ENCODE data around the gene KCNK10. TPM values are rescaled to one million over a fixed set of nuclear protein-coding genes. Genes with fewer than 3 reads are reported as not detected.
A peak's percentile ranks its signal among the peaks of the same experiment; 100 is the strongest.

KCNK10 gene
- polyA plus RNA-seq, 1 donor: 4.5 TPM

- H3K4me3 ChIP-seq (ENCODE audit: low read length): no peak overlapping the region
- peak in 1 of 2 donors; percentile 18 for DNase-seq
- no peaks in the 10 kb centered on the region for H3K4me1 ChIP-seq (ENCODE audit: control insufficient read depth, insufficient read depth, low read length)
- peaks cover 3% of the 10 kb centered on the region for H3K9me3 ChIP-seq (ENCODE audit: control insufficient read depth, low read depth, low read length)
- no peaks in the 10 kb centered on the region for H3K36me3 ChIP-seq (ENCODE audit: control insufficient read depth, insufficient read depth, low read length)
- 86% methylated on average over 1 of the region's 5 CpGs for WGBS (ENCODE audit: insufficient coverage, low lambda C conversion rate)
- H3K27me3 ChIP-seq (ENCODE audit: control insufficient read depth, insufficient read depth, low read length): no peaks in the 10 kb centered on the region
- no peak overlapping the region for H3K27ac ChIP-seq (ENCODE audit: low read length)
Measured at GRCh38 chr14:88233915-88234314, 89.2 kb downstream of the KCNK10 start.

- WGBS (ENCODE audit: insufficient coverage, low lambda C conversion rate): no CpG with 5 or more reads among the region's 3 CpGs
- no peaks in the 10 kb centered on the region for H3K27me3 ChIP-seq (ENCODE audit: control insufficient read depth, insufficient read depth, low read length)
- no peak overlapping the region for H3K4me3 ChIP-seq (ENCODE audit: low read length)
- H3K36me3 ChIP-seq (ENCODE audit: control insufficient read depth, insufficient read depth, low read length): no peaks in the 10 kb centered on the region
- H3K4me1 ChIP-seq (ENCODE audit: control insufficient read depth, insufficient read depth, low read length): no peaks in the 10 kb centered on the region
- H3K9me3 ChIP-seq (ENCODE audit: control insufficient read depth, low read depth, low read length): peaks cover 3% of the 10 kb centered on the region
- peak in 1 of 2 donors; percentile 30 for DNase-seq
- H3K27ac ChIP-seq (ENCODE audit: low read length): no peak overlapping the region
Measured at GRCh38 chr14:88232771-88233170, 90.3 kb downstream of the KCNK10 start.

- Histone ChIP-seq H3K4me1 (ENCODE audit: control insufficient read depth, insufficient read depth, low read length) (no peaks in the 10 kb centered on the region), H3K36me3 (ENCODE audit: control insufficient read depth, insufficient read depth, low read length) (no peaks in the 10 kb centered on the region), H3K27ac (ENCODE audit: low read length) (no peak overlapping the region), H3K9me3 (ENCODE audit: control insufficient read depth, low read depth, low read length) (peaks cover 3% of the 10 kb centered on the region), H3K27me3 (ENCODE audit: control insufficient read depth, insufficient read depth, low read length) (no peaks in the 10 kb centered on the region), H3K4me3 (ENCODE audit: low read length) (no peak overlapping the region)
- DNase-seq: no peak
- WGBS (ENCODE audit: insufficient coverage, low lambda C conversion rate): no CpG with 5 or more reads among the region's 5 CpGs
Measured at GRCh38 chr14:88231603-88232002, 91.5 kb downstream of the KCNK10 start.

GRCh38 chr14:88229428-88229827 lies 93.6 kb downstream of the KCNK10 start:
- H3K4me1 ChIP-seq (ENCODE audit: control insufficient read depth, insufficient read depth, low read length): no peaks in the 10 kb centered on the region
- DNase-seq: no peak
- no peak overlapping the region for H3K4me3 ChIP-seq (ENCODE audit: low read length)
- H3K36me3 ChIP-seq (ENCODE audit: control insufficient read depth, insufficient read depth, low read length): no peaks in the 10 kb centered on the region
- no peaks in the 10 kb centered on the region for H3K27me3 ChIP-seq (ENCODE audit: control insufficient read depth, insufficient read depth, low read length)
- no peaks in the 10 kb centered on the region for H3K9me3 ChIP-seq (ENCODE audit: control insufficient read depth, low read depth, low read length)
- no peak overlapping the region for H3K27ac ChIP-seq (ENCODE audit: low read length)
- no CpG with 5 or more reads among the region's 1 CpG for WGBS (ENCODE audit: insufficient coverage, low lambda C conversion rate)

- Histone ChIP-seq H3K9me3 (ENCODE audit: control insufficient read depth, low read depth, low read length) (peaks cover 2% of the 10 kb centered on the region), H3K27me3 (ENCODE audit: control insufficient read depth, insufficient read depth, low read length) (no peaks in the 10 kb centered on the region)
- WGBS (ENCODE audit: insufficient coverage, low lambda C conversion rate): no CpG with 5 or more reads among the region's 3 CpGs
Measured at GRCh38 chr14:88228522-88229236, 94.4 kb downstream of the KCNK10 start.

GRCh38 chr14:88227693-88228092 lies 95.4 kb downstream of the KCNK10 start:
- no peak overlapping the region for H3K27ac ChIP-seq (ENCODE audit: low read length)
- H3K27me3 ChIP-seq (ENCODE audit: control insufficient read depth, insufficient read depth, low read length): no peaks in the 10 kb centered on the region
- H3K4me3 ChIP-seq (ENCODE audit: low read length): no peak overlapping the region
- 100% methylated on average over 1 of the region's 4 CpGs for WGBS (ENCODE audit: insufficient coverage, low lambda C conversion rate)
- peaks cover 2% of the 10 kb centered on the region for H3K9me3 ChIP-seq (ENCODE audit: control insufficient read depth, low read depth, low read length)
- no peaks in the 10 kb centered on the region for H3K36me3 ChIP-seq (ENCODE audit: control insufficient read depth, insufficient read depth, low read length)
- DNase-seq: no peak
- no peaks in the 10 kb centered on the region for H3K4me1 ChIP-seq (ENCODE audit: control insufficient read depth, insufficient read depth, low read length)

More at GRCh38 chr14:88228522-88229236, 94.4 kb downstream of the KCNK10 start:
- Histone ChIP-seq H3K27ac (ENCODE audit: low read length) (no peak overlapping the region), H3K4me1 (ENCODE audit: control insufficient read depth, insufficient read depth, low read length) (no peaks in the 10 kb centered on the region), H3K4me3 (ENCODE audit: low read length) (no peak overlapping the region), H3K36me3 (ENCODE audit: control insufficient read depth, insufficient read depth, low read length) (no peaks in the 10 kb centered on the region)
- no peak for DNase-seq

- no peaks in the 10 kb centered on the region for H3K4me1 ChIP-seq (ENCODE audit: control insufficient read depth, insufficient read depth, low read length)
- DNase-seq: no peak
- H3K9me3 ChIP-seq (ENCODE audit: control insufficient read depth, low read depth, low read length): peaks cover 2% of the 10 kb centered on the region
- no peaks in the 10 kb centered on the region for H3K27me3 ChIP-seq (ENCODE audit: control insufficient read depth, insufficient read depth, low read length)
- WGBS (ENCODE audit: insufficient coverage, low lambda C conversion rate): no CpG with 5 or more reads among the region's 3 CpGs
- H3K27ac ChIP-seq (ENCODE audit: low read length): no peak overlapping the region
- no peak overlapping the region for H3K4me3 ChIP-seq (ENCODE audit: low read length)
- no peaks in the 10 kb centered on the region for H3K36me3 ChIP-seq (ENCODE audit: control insufficient read depth, insufficient read depth, low read length)
Measured at GRCh38 chr14:88225721-88226120, 97.3 kb downstream of the KCNK10 start.

- WGBS (ENCODE audit: insufficient coverage, low lambda C conversion rate): 83% methylated on average over 1 of the region's 9 CpGs
- Histone ChIP-seq H3K9me3 (ENCODE audit: control insufficient read depth, low read depth, low read length) (no peaks in the 10 kb centered on the region), H3K36me3 (ENCODE audit: control insufficient read depth, insufficient read depth, low read length) (no peaks in the 10 kb centered on the region), H3K4me3 (ENCODE audit: low read length) (no peak overlapping the region), H3K27ac (ENCODE audit: low read length) (no peak overlapping the region), H3K4me1 (ENCODE audit: control insufficient read depth, insufficient read depth, low read length) (no peaks in the 10 kb centered on the region), H3K27me3 (ENCODE audit: control insufficient read depth, insufficient read depth, low read length) (no peaks in the 10 kb centered on the region)
- no peak for DNase-seq
Measured at GRCh38 chr14:88218119-88218915, 104.8 kb downstream of the KCNK10 start.

- Histone ChIP-seq H3K4me3 (ENCODE audit: low read length) (no peak overlapping the region), H3K27me3 (ENCODE audit: control insufficient read depth, insufficient read depth, low read length) (no peaks in the 10 kb centered on the region), H3K9me3 (ENCODE audit: control insufficient read depth, low read depth, low read length) (no peaks in the 10 kb centered on the region), H3K36me3 (ENCODE audit: control insufficient read depth, insufficient read depth, low read length) (no peaks in the 10 kb centered on the region), H3K4me1 (ENCODE audit: control insufficient read depth, insufficient read depth, low read length) (no peaks in the 10 kb centered on the region), H3K27ac (ENCODE audit: low read length) (no peak overlapping the region)
- no peak for DNase-seq
Measured at GRCh38 chr14:88212691-88213090, 110.4 kb downstream of the KCNK10 start.

- no peak overlapping the region for H3K27ac ChIP-seq (ENCODE audit: low read length)
- H3K36me3 ChIP-seq (ENCODE audit: control insufficient read depth, insufficient read depth, low read length): no peaks in the 10 kb centered on the region
- no peaks in the 10 kb centered on the region for H3K9me3 ChIP-seq (ENCODE audit: control insufficient read depth, low read depth, low read length)
- H3K4me1 ChIP-seq (ENCODE audit: control insufficient read depth, insufficient read depth, low read length): no peaks in the 10 kb centered on the region
- 72% methylated on average over 3 of the region's 8 CpGs for WGBS (ENCODE audit: insufficient coverage, low lambda C conversion rate)
- no peaks in the 10 kb centered on the region for H3K27me3 ChIP-seq (ENCODE audit: control insufficient read depth, insufficient read depth, low read length)
- DNase-seq: no peak
- no peak overlapping the region for H3K4me3 ChIP-seq (ENCODE audit: low read length)
Measured at GRCh38 chr14:88210426-88210825, 112.6 kb downstream of the KCNK10 start.
